Neural progenitor cell (in vitro differentiated cells): ENCODE measurements around the gene C9orf50.

ENCODE experiments used
- CTCF ChIP-seq: fragments of 200-600 bp; sonication (generic); IDR thresholded peaks from 2 replicates; pipeline ENCODE4 v1.5.1; 2017; ENCODE audit warnings: antibody characterized with exemption, mild to moderate bottlenecking
- EZH2phosphoT487 ChIP-seq: fragments of 200-600 bp; sonication (generic); IDR thresholded peaks from 2 replicates; pipeline ENCODE4 v1.6.1; 2017; ENCODE audit warnings: antibody characterized with exemption

GRCh38 chr9:129626079-129626624, 5.3 kb upstream of the C9orf50 start, which contains the start of gene NTMT1:
- no peak for TF ChIP-seq CTCF
- no peak for TF ChIP-seq EZH2phosphoT487
